WTC11 (cell line): ENCODE data around the gene KIF26A. TPM values are rescaled to one million over a fixed set of nuclear protein-coding genes. Genes with fewer than 3 reads are reported as not detected.

Experiments
- ATAC-seq: fragments of 200-7000 bp; cut with Tn5 transposase; 2 replicates; pipeline ENCODE4 v1.10.0; 2021; ENCODE audit warnings: mild to moderate bottlenecking, moderate library complexity
- CTCF ChIA-PET: fragments of 300-600 bp; sonication (Branson Sonifier 250); formaldehyde crosslinking; loops from one replicate; lab custom pipeline; 2021; ENCODE audit warnings: antibody characterized with exemption; lab: Charles Lee
- POLR2A ChIA-PET: fragments of 350-600 bp; sonication (Branson Sonifier 250); formaldehyde crosslinking; loops from one replicate; lab custom pipeline; 2021; ENCODE audit warnings: antibody characterized with exemption; lab: Charles Lee
- DNase-seq: peaks from one replicate; pipeline ENCODE4 v3.0.0; 2021; ENCODE audit warnings: low spot score
- H3K27ac Mint-ChIP-seq: 2 replicates; pipeline ENCODE4 v1.8.0; 2021; ENCODE audit warnings: mixed read lengths
- H3K27me3 Mint-ChIP-seq: 2 replicates; pipeline ENCODE4 v1.8.0; 2021; ENCODE audit warnings: low read depth, mild to moderate bottlenecking, moderate library complexity, mixed read lengths
- H3K36me3 Mint-ChIP-seq: 2 replicates; pipeline ENCODE4 v1.8.0; 2021; ENCODE audit warnings: mixed read lengths
- H3K4me1 Mint-ChIP-seq: 2 replicates; pipeline ENCODE4 v1.8.0; 2022; ENCODE audit warnings: mixed read lengths
- H3K4me3 Mint-ChIP-seq: 2 replicates; pipeline ENCODE4 v1.8.0; 2021; ENCODE audit warnings: mild to moderate bottlenecking, moderate library complexity, mixed read lengths
- H3K9me3 Mint-ChIP-seq: 2 replicates; pipeline ENCODE4 v1.8.0; 2021; ENCODE audit warnings: mixed read lengths
- ATF6 ChIP-seq: sonication (generic); formaldehyde crosslinking; IDR thresholded peaks from 2 replicates; pipeline ENCODE4 v1.8.1; 2023; ENCODE audit warnings: mild to moderate bottlenecking, missing genetic modification reagents
- CTCF ChIP-seq: fragments of 200-600 bp; IDR thresholded peaks from 2 replicates; pipeline ENCODE4 v1.8.0; 2022; ENCODE audit warnings: antibody characterized with exemption
- ESRRA ChIP-seq: sonication (generic); formaldehyde crosslinking; IDR thresholded peaks from 2 replicates; pipeline ENCODE4 v1.8.1; 2022; ENCODE audit warnings: mild to moderate bottlenecking, missing genetic modification reagents, borderline replicate concordance
- FOXP4 ChIP-seq: sonication (generic); formaldehyde crosslinking; IDR thresholded peaks from 2 replicates; pipeline ENCODE4 v1.8.0; 2022; ENCODE audit warnings: mild to moderate bottlenecking, missing genetic modification reagents
- HMGXB4 ChIP-seq: sonication (generic); formaldehyde crosslinking; IDR thresholded peaks from 2 replicates; pipeline ENCODE4 v1.8.1; 2023; ENCODE audit warnings: mild to moderate bottlenecking, moderate library complexity, missing genetic modification reagents
- IRF1 ChIP-seq: sonication (generic); formaldehyde crosslinking; IDR thresholded peaks from 2 replicates; pipeline ENCODE4 v1.8.0; 2023; ENCODE audit warnings: missing genetic modification reagents
- MLX ChIP-seq: sonication (generic); formaldehyde crosslinking; IDR thresholded peaks from 2 replicates; pipeline ENCODE4 v1.8.1; 2023; ENCODE audit warnings: mild to moderate bottlenecking, missing genetic modification reagents, moderate library complexity
- OVOL2 ChIP-seq: fragments of 250-450 bp; sonication (Bioruptor Pico); IDR thresholded peaks from 2 replicates; pipeline ENCODE4 v1.9.0; 2021; ENCODE audit warnings: mild to moderate bottlenecking, borderline replicate concordance
- RELA ChIP-seq: sonication (generic); formaldehyde crosslinking; IDR thresholded peaks from 2 replicates; pipeline ENCODE4 v1.8.1; 2022; ENCODE audit warnings: missing genetic modification reagents, mild to moderate bottlenecking, borderline replicate concordance
- SMAD4 ChIP-seq: sonication (generic); formaldehyde crosslinking; IDR thresholded peaks from 2 replicates; pipeline ENCODE4 v1.8.0; 2022; ENCODE audit warnings: mild to moderate bottlenecking, missing genetic modification reagents
- ZNF121 ChIP-seq: sonication (generic); formaldehyde crosslinking; IDR thresholded peaks from 2 replicates; pipeline ENCODE4 v1.8.0; 2023; ENCODE audit warnings: missing genetic modification reagents
- ZNF219 ChIP-seq: sonication (generic); formaldehyde crosslinking; IDR thresholded peaks from 2 replicates; pipeline ENCODE4 v1.8.0; 2023; ENCODE audit warnings: missing genetic modification reagents, mild to moderate bottlenecking, borderline replicate concordance
- ZNF232 ChIP-seq: sonication (generic); formaldehyde crosslinking; IDR thresholded peaks from 2 replicates; pipeline ENCODE4 v1.8.0; 2022; ENCODE audit warnings: mild to moderate bottlenecking, missing genetic modification reagents
- total RNA-seq: library from RNA; stranded (reverse); gene quantifications from 3 replicates; pipeline ENCODE4 v1.2.3, GENCODE V29; 2021

KIF26A gene
- total RNA-seq, 1 experiment from 2014 or later: 53.4 TPM

- no peak for TF ChIP-seq CTCF
- no peak for TF ChIP-seq SMAD4 (CRISPR knock-in tag)
- no peak for TF ChIP-seq IRF1 (CRISPR knock-in tag)
- TF ChIP-seq ZNF121 (CRISPR knock-in tag): no peak
- no peak for TF ChIP-seq MLX (CRISPR knock-in tag)
- no peak for TF ChIP-seq ZNF232 (CRISPR knock-in tag)
- no peak for TF ChIP-seq ATF6
- no peak for TF ChIP-seq ZNF219
- TF ChIP-seq FOXP4 (CRISPR knock-in tag): no peak
- TF ChIP-seq ESRRA (CRISPR knock-in tag): no peak
- no peak for TF ChIP-seq RELA (CRISPR knock-in tag)
These were observed 84.1 kb downstream of the KIF26A start (continued) for GRCh38 chr14:104222396-104223036.

GRCh38 chr14:104223101-104224041 is 85.0 kb downstream of the KIF26A start:
- H3K9me3 Mint-ChIP-seq: no peaks in the 10 kb centered on the region
- TF ChIP-seq OVOL2 (CRISPR knock-in tag) (no peak), HMGXB4 (CRISPR knock-in tag) (0 out of 2 replicates have a peak, but pooled peaks have one; percentile 7)
- TF ChIP-seq, all 79 proteins: peak for 1
- ATAC-seq: 0 out of 2 replicates have a peak, but pooled peaks have one; percentile 10
- DNase-seq: peak; percentile 25
- no peaks in the 10 kb centered on the region for H3K36me3 Mint-ChIP-seq
- ChIA-PET CTCF (interaction anchor here (0.6 to 2.4 kb wide), 26 partner anchors 22 to 843 kb away, joined by 3 to 18 read pairs (median 4); no protein-coding TSS in a partner anchor), POLR2A (no interaction called here)
- no peaks in the 10 kb centered on the region for H3K27me3 Mint-ChIP-seq
- no peak overlapping the region for H3K4me3 Mint-ChIP-seq
- H3K27ac Mint-ChIP-seq: no peak overlapping the region
- peaks cover 33% of the 10 kb centered on the region for H3K4me1 Mint-ChIP-seq
